Measurements from ENCODE around the gene PEX5L. TPM values are rescaled to one million over a fixed set of nuclear protein-coding genes. Genes with fewer than 3 reads are reported as not detected.

The PEX5L gene
- total and polyA plus RNA-seq, 2 experiments from 2014 or later = 6.3 to 7.0 TPM

- H3K4me1 Mint-ChIP-seq = peaks cover 30% of the 10 kb centered on the region
- no peak overlapping the region for H3K4me3 ChIP-seq
- H3K27me3 Mint-ChIP-seq (ENCODE audit: insufficient read depth, low read depth, poor library complexity) = peaks cover 4% of the 10 kb centered on the region
- H2AFZ ChIP-seq = no peak overlapping the region
- H4K20me1 ChIP-seq (replicated peaks; ENCODE audit: insufficient read depth) = no peaks in the 10 kb centered on the region
- no peak overlapping the region for H3K27ac ChIP-seq (ENCODE audit: low read depth)
- no peaks in the 10 kb centered on the region for H3K9me3 Mint-ChIP-seq
- no peaks in the 10 kb centered on the region for H3K27me3 ChIP-seq (ENCODE audit: insufficient read depth)
- ATAC-seq (peak; percentile 74), DNase-seq (ENCODE audit: low spot score) (no peak)
- H3K9me2 ChIP-seq (ENCODE audit: insufficient read depth) = no peaks in the 10 kb centered on the region
- H3K36me3 Mint-ChIP-seq (ENCODE audit: low read depth) = no peaks in the 10 kb centered on the region
- H3K4me2 ChIP-seq = no peak overlapping the region
- H3K27ac Mint-ChIP-seq = peak overlapping the region; percentile 59; the same call in 1 of the 2 replicates
- H3K79me2 ChIP-seq (replicated peaks; ENCODE audit: insufficient read depth) = no peaks in the 10 kb centered on the region
- H3K36me3 ChIP-seq (ENCODE audit: insufficient read depth) = no peaks in the 10 kb centered on the region
- H3F3A ChIP-seq (replicated peaks; ENCODE audit: low read depth) = no peaks in the 10 kb centered on the region
- H3K4me3 Mint-ChIP-seq = no peak overlapping the region
- H3K4me1 ChIP-seq (ENCODE audit: insufficient read depth) = peaks cover 5% of the 10 kb centered on the region; the same call in 1 of the 2 replicates
- no peak for TF ChIP-seq EZH2phosphoT487 (IDR thresholded peaks at IDR 0.05; ENCODE audit: unreplicated experiment)
- TF ChIP-seq REST (IDR thresholded peaks at IDR 0.05; ENCODE audit: unreplicated experiment) = no peak
- no peak for TF ChIP-seq ZNF462 (CRISPR knock-in tag; IDR thresholded peaks at IDR 0.05)
- no peak for TF ChIP-seq ZNF331 (CRISPR knock-in tag; IDR thresholded peaks at IDR 0.05; ENCODE audit: low read depth)
- no peak for TF ChIP-seq NANOG (IDR thresholded peaks at IDR 0.05; ENCODE audit: borderline replicate concordance)
- no peak for TF ChIP-seq ZNF114 (CRISPR knock-in tag; IDR thresholded peaks at IDR 0.05)
- no peak for TF ChIP-seq JUNB (IDR thresholded peaks at IDR 0.05; ENCODE audit: unreplicated experiment)
- TF ChIP-seq STAT1 (IDR thresholded peaks at IDR 0.05; ENCODE audit: unreplicated experiment) = no peak
- no peak for TF ChIP-seq POLR2AphosphoS5 (IDR thresholded peaks at IDR 0.05; ENCODE audit: low read depth)
- no peak for TF ChIP-seq CTCF (conservative IDR thresholded peaks at IDR 0.05; ENCODE audit: low read depth in 2 of 2)
- TF ChIP-seq CREB1 (CRISPR knock-in tag; IDR thresholded peaks at IDR 0.05; ENCODE audit: low read depth) = no peak
- TF ChIP-seq EZH2 (IDR thresholded peaks at IDR 0.05; ENCODE audit: low read depth, unreplicated experiment) = no peak
- no peak for TF ChIP-seq ETS1 (IDR thresholded peaks at IDR 0.05)
Measured at GRCh38 chr3:179927191-179927590, 109.5 kb downstream of the PEX5L start.
